GM12874 (cell line): ENCODE results near the gene ADAM33.

Experiments
- TF ChIP-seq, protein P1 (sequence below): IDR thresholded peaks from 2 replicates; pipeline ENCODE4 v1.5.1; 2011; ENCODE audit warnings: low read depth, mild to moderate bottlenecking, control low read depth, low read length, moderate library complexity; ENCODE audit not compliant: insufficient read depth

The ADAM33 gene

DNA sequence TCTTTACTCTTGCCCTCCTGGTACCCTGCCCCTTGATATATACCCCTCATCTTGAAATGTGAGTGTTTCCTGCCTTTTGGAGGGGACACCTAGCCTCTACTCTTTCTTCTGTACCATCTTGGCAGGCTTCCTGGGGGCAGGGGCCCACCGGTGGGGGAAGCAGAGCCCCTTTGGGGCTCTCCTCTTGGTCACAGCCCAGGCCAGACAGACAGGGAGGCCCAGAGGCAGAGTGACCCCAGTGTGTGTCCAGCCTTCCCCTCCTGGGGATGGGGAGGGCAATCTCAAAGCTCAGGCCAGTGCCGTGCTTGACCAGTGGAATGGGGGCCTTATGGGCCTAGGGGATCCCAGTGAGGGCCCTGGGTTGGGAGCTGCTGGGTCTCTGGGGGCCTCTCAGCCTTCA is 3.6 kb downstream of the ADAM33 start:
- TF ChIP-seq, protein P1, sequence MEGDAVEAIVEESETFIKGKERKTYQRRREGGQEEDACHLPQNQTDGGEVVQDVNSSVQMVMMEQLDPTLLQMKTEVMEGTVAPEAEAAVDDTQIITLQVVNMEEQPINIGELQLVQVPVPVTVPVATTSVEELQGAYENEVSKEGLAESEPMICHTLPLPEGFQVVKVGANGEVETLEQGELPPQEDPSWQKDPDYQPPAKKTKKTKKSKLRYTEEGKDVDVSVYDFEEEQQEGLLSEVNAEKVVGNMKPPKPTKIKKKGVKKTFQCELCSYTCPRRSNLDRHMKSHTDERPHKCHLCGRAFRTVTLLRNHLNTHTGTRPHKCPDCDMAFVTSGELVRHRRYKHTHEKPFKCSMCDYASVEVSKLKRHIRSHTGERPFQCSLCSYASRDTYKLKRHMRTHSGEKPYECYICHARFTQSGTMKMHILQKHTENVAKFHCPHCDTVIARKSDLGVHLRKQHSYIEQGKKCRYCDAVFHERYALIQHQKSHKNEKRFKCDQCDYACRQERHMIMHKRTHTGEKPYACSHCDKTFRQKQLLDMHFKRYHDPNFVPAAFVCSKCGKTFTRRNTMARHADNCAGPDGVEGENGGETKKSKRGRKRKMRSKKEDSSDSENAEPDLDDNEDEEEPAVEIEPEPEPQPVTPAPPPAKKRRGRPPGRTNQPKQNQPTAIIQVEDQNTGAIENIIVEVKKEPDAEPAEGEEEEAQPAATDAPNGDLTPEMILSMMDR: no peak

DNA sequence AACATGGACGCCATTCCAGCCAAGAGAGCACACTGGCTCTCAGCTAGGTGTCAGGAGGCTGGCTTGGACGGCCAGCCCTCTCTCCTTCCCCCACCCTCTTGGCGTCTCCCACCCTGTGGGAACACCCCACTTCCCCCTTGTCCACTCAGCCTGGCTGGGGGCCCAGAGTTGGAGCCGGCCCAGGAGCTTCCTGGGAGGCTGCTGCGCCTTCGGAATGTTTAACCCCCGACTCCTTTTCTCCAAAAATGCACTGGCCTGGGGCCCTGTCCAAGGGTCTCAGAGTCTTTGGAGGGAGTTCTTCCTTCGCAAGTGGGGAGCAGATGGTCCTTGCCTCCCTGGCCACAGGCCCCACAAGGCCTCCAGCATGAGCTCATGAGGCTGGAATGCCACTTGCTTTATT is 4.1 kb downstream of the ADAM33 start:
- TF ChIP-seq, protein P1: no peak

DNA sequence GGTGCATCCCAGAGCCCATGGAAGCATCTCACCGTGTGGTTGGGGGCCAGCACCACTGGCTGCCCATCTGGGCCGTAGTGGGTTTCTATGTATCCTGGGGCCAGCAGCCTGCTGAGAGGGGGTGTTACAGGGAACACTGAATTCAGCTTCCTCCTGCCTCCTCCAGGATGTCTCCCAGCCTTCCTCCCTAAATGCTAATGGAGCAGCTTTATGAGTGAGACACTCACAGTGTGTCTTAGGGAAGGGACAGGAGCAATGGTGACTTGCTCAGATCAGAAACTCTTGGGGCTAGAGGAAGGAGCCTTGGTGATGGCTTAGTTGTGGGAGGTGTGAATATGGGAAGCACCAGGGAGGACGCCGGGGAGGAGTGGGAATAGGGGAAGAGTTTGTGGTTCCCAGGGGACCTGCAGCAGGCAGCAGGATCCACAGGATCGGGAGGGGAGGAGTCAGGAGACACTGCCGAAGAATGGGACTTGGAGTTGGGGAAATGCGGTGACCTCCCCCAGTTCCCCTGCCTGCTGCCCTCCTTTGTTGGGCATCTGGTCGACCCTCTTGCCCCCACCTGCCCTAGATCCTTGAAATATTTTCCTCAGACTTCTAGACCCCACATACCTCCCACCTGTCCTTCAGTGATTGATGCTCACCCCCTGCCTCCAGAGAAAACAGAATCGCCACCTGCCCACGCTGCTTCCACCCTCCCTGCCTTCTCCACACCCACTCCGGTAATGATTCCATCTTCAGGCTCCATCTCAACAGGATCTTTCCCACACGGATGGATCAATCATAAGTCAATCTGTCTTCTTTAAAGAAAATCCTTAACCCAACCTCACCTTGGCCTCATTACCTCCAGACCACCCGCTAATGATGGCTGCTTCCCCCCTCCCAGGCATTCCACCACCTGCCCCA is 6.6 kb downstream of the ADAM33 start:
- TF ChIP-seq, protein P1: no peak

DNA sequence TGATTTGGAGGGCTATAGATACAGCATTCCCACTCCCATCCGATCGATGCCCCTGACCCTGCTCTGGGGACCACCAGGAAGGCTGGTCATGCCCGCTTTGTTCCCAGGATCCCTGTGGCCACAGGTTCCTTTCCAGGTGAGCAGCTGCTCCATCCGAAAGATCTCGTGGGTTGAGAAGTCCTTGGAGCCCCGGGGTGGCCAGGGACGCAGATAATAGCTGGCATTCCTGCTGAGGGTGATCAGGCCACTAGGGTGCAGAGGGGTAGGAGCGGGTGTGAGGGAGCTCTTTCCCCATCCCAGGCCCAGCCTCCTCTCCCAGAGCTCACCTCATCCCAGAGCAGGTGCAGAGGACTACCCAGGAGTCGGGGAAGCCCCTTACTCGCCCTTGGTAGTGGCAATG is 7.4 kb downstream of the ADAM33 start:
- TF ChIP-seq, protein P1: no peak

DNA sequence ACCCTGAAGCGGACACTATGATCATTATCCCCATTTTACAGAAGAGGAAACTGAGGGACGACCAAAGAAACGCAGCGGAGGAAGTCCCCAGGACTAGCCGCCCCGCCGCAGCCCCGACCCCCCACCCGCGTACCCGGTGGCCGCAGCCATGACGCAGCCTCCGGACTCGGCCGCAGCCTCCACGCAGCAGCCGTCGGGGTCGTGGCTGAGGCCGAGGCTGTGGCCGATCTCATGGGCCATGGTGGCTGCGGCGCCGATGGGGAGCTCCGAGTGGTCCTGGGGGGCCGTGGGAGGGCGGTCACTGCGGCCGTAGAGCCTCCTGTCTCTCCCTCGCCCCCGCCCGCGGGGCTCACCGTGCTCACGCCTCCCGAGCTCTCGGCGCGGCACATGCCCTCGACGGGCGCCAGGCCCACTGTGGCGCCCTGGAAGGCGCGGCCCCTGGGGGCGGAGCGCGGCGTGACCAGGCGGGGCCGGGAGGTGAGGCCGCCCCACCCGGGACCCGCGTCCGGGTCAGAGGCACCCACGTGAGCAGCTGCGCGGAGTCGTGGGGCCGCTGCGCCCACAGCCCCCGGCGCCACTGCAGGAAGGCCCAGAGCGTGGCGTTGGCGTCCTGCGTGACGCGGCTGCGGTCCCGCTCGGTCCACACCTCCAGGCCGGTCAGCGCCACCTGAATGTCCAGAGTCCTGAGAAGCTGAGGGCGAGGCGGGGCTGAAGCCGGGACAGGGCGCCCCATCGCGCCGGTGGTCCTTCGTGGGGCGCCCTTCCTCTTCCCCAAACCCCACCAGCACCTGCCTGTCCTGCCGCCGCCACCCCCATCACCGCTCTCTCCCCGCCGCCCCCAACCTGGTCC is 8.4 kb downstream of the ADAM33 start:
- TF ChIP-seq, protein P1: no peak

DNA sequence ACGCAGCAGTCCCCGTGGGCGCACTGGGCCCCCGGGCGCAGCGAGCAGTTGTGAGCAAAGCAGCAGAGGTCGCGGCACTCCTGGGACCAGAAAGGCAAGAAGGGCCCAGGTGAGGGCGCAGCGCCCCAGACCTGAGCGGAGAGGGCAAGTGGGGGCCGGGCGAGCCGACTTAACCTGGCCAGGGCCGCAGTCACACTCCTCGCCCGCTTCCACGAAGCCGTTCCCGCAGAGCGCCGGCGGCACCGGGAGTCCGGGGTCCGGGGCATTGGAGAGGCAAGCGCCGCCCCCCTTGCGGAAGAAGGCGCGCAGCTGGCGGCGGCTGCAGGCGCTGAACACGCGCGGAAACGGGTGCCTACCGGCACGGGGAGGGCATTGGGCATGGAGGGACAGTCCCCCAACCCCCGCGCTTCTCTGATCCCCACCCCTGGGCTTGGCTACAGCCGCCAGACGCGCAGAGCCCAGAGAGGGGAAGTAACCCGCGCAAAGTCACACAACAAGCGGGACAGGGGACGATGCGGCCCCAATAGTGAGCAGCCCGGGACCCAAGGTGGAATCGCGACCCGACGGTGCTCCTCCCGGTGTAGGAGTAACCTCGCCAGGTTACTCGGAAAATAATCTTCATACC is 9.2 kb downstream of the ADAM33 start:
- TF ChIP-seq, protein P1: no peak
